GM08714 (cell line): ENCODE results near the gene PCID2.

Experiments
- H3K4me3 ChIP-seq: fragments of 200-500 bp; sonication (Bioruptor generic); 2 replicates; pipeline ENCODE4 v1.5.1; 2014; ENCODE audit warnings: mild to moderate bottlenecking, low read length, inconsistent platforms
- ZNF274 ChIP-seq: IDR thresholded peaks from 2 replicates; pipeline ENCODE4 v1.6.1; 2012; ENCODE audit warnings: mild to moderate bottlenecking, low read depth, low read length

PCID2 gene

DNA sequence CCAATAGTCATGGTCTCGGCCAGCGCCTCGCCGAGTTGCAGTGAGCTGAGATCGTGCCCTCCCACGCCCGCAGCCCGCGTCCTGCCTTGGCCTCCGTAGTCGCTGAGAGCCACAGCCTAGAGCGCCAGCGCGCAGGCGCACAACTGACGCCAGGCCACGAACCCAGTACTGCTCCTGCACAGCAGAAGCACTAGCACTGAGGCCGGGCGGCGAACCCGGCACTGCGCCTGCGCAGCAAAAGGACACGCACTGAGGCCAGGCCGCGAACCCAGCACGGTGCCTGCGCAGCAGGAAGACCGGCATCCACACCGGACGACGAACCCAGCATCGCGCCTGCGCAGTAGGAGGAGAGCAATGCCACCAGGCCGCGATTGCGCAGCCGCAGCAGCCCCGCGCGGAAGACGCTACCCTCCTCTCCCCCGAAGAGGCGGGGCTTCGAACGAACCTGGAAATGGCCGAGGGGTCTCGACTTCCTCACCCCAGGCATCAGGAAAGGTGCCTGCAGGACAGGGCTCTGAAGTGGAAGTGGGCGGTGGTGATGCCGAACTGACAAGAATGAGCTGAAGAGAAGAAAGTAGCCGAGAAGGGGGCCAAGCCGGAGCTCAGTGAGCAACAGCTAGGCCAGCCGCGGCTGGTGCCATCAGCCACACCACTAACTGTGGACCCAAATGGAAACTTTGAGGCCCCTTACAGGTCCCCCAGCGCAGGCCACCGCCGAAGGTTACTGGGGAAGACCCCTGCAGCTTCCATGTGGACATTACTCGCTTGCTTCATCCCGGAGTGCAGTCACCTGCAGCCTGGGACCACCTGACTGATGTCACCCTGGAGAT, 78.3 kb downstream of the PCID2 start:
- no peak overlapping the region for H3K4me3 ChIP-seq

GRCh38 chr13:113129480-113129879, 79.0 kb downstream of the PCID2 start:
- no peak for TF ChIP-seq ZNF274
- no peak overlapping the region for H3K4me3 ChIP-seq

More for the DNA sequence above, 78.3 kb downstream of the PCID2 start:
- TF ChIP-seq ZNF274: no peak
